Uterus (tissue), 2 donors: ENCODE measurements around the gene PRKAR2A.

Source experiments
- POLR2A ChIP-seq, 2 donors: fragments of 450-650 bp; IDR thresholded peaks; one replicate each; pipeline ENCODE4 v1.6.1; 2016; ENCODE audit warnings: antibody characterized with exemption in 2 of 2, mild to moderate bottlenecking in 1 of 2, moderate library complexity in 1 of 2
- TF ChIP-seq, protein P1 (sequence below), 4 experiments: fragments of 200-600 bp in 2 of 4; fragments of 450-650 bp in 2 of 4; sonication (generic) in 2 of 4; IDR thresholded peaks; one replicate each; pipeline ENCODE4 v1.5.1; 2016 to 2019; ENCODE audit warnings: antibody characterized with exemption in 4 of 4, mild to moderate bottlenecking in 2 of 4, moderate library complexity in 1 of 4

DNA sequence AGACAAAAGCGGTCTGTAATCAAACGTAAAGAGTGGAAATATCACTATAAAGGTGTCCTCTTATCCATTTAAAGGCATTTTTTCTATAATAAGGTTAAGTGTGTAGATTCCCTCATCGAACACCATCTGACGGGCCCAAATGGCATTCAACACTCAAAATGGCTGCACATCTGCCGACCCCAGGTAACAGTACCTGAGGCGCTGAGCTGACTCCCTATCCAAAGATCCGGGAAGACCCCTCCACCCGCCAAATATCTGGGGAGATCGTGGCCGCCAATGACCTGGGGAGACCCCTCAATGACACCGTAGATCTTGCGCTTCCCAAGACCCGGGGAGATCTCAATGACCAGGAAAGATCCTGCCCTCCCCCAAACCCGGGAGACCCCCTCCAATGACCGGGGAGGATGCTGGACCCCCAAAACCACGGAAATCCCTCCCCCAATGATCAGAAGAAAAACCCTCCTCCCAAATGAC, 131.1 kb downstream of the PRKAR2A start:
- TF ChIP-seq, protein P1, sequence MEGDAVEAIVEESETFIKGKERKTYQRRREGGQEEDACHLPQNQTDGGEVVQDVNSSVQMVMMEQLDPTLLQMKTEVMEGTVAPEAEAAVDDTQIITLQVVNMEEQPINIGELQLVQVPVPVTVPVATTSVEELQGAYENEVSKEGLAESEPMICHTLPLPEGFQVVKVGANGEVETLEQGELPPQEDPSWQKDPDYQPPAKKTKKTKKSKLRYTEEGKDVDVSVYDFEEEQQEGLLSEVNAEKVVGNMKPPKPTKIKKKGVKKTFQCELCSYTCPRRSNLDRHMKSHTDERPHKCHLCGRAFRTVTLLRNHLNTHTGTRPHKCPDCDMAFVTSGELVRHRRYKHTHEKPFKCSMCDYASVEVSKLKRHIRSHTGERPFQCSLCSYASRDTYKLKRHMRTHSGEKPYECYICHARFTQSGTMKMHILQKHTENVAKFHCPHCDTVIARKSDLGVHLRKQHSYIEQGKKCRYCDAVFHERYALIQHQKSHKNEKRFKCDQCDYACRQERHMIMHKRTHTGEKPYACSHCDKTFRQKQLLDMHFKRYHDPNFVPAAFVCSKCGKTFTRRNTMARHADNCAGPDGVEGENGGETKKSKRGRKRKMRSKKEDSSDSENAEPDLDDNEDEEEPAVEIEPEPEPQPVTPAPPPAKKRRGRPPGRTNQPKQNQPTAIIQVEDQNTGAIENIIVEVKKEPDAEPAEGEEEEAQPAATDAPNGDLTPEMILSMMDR (IDR thresholded peaks at IDR 0.05) = no peak
- TF ChIP-seq POLR2A (IDR thresholded peaks at IDR 0.05) = no peak
